ENCODE results near the gene BATF3. TPM values are rescaled to one million over a fixed set of nuclear protein-coding genes. Genes with fewer than 3 reads are reported as not detected.
A peak's percentile ranks its signal among the peaks of the same experiment; 100 is the strongest.

Gene BATF3
- total RNA-seq, 4 donors from 2014 or later, result 2.2 to 9.0 (median 3.4) TPM

- Histone ChIP-seq H3K4me3 (peak overlapping the region; percentile 50 to 62 (median 52)), H3K9me3 (no peaks in the 10 kb centered on the region), H3K27me3 (no peaks in the 10 kb centered on the region), H3K27ac (peak overlapping the region in 1 of 4 donors; percentile 82), H3K36me3 (no peaks in the 10 kb centered on the region), H3K4me1 (peaks cover 0 to 28% (median 10%) of the 10 kb centered on the region in 4 donors)
- 34 to 47% methylated on average over 10 to 12 of the region's 12 CpGs for WGBS, 2 donors
- DNase-seq (ENCODE audit: low spot score in 2 of 2), result no peak
- TF ChIP-seq CTCF (IDR thresholded peaks at IDR 0.05), result no peak
- no peak for TF ChIP-seq POLR2A (IDR thresholded peaks at IDR 0.05)
- no peak for TF ChIP-seq EP300 (IDR thresholded peaks at IDR 0.05)
Observed at GRCh38 chr1:212698467-212699103, 1.1 kb downstream of the BATF3 start.

GRCh38 chr1:212696721-212697331, 2.8 kb downstream of the BATF3 start:
- Histone ChIP-seq H3K36me3 (no peaks in the 10 kb centered on the region), H3K27me3 (no peaks in the 10 kb centered on the region), H3K27ac (no peak overlapping the region), H3K4me3 (no peak overlapping the region), H3K9me3 (no peaks in the 10 kb centered on the region), H3K4me1 (peaks cover 0 to 28% (median 10%) of the 10 kb centered on the region in 4 donors)
- DNase-seq (ENCODE audit: low spot score in 2 of 2), result no peak
- TF ChIP-seq CTCF (IDR thresholded peaks at IDR 0.05) (no peak), EP300 (IDR thresholded peaks at IDR 0.05) (no peak), POLR2A (IDR thresholded peaks at IDR 0.05) (no peak)
- WGBS, 2 donors, result 83 to 84% methylated on average over 13 of the region's 13 CpGs

- H3K27ac ChIP-seq, result no peak overlapping the region
- WGBS, 2 donors, result 91 to 94% methylated on average over 9 of the region's 9 CpGs
- TF ChIP-seq EP300 (IDR thresholded peaks at IDR 0.05), result no peak
- H3K36me3 ChIP-seq, result no peaks in the 10 kb centered on the region
- no peaks in the 10 kb centered on the region for H3K4me1 ChIP-seq
- DNase-seq (ENCODE audit: low spot score in 2 of 2), result no peak
- no peaks in the 10 kb centered on the region for H3K9me3 ChIP-seq
- H3K27me3 ChIP-seq, result no peaks in the 10 kb centered on the region
- no peak overlapping the region for H3K4me3 ChIP-seq
Observed at GRCh38 chr1:212692774-212693644, 6.6 kb downstream of the BATF3 start.

- no peak for TF ChIP-seq POLR2A (IDR thresholded peaks at IDR 0.05)
- no peak for TF ChIP-seq EP300 (IDR thresholded peaks at IDR 0.05)
- no peak for TF ChIP-seq CTCF (IDR thresholded peaks at IDR 0.05)
- DNase-seq (ENCODE audit: low spot score in 2 of 2), result no peak
- peaks cover 0 to 2% (median 0%) of the 10 kb centered on the region in 3 donors for H3K36me3 ChIP-seq
- WGBS, 2 donors, result 81 to 84% methylated on average over 8 to 9 of the region's 9 CpGs
- no peaks in the 10 kb centered on the region for H3K27me3 ChIP-seq
- no peaks in the 10 kb centered on the region for H3K9me3 ChIP-seq
- no peak overlapping the region for H3K27ac ChIP-seq
- no peak overlapping the region for H3K4me3 ChIP-seq
- no peaks in the 10 kb centered on the region for H3K4me1 ChIP-seq
Observed at GRCh38 chr1:212691561-212692071, 8.0 kb downstream of the BATF3 start.

GRCh38 chr1:212690816-212691403, 8.7 kb downstream of the BATF3 start:
- no peaks in the 10 kb centered on the region for H3K9me3 ChIP-seq
- DNase-seq (ENCODE audit: low spot score in 2 of 2), result no peak
- no peaks in the 10 kb centered on the region for H3K4me1 ChIP-seq
- no peaks in the 10 kb centered on the region for H3K27me3 ChIP-seq
- TF ChIP-seq POLR2A (IDR thresholded peaks at IDR 0.05), result no peak
- no peak for TF ChIP-seq EP300 (IDR thresholded peaks at IDR 0.05)
- TF ChIP-seq CTCF (IDR thresholded peaks at IDR 0.05), result no peak
- 88 to 95% methylated on average over 2 to 4 of the region's 4 CpGs for WGBS, 2 donors
- H3K27ac ChIP-seq, result no peak overlapping the region
- H3K36me3 ChIP-seq, result peaks cover 0 to 8% (median 0%) of the 10 kb centered on the region in 3 donors
- H3K4me3 ChIP-seq, result no peak overlapping the region
